SK-N-SH (cell line): Measurements from ENCODE around the gene CNTLN.

Experiments
- CHD2 ChIP-seq: fragments of 150-350 bp; IDR thresholded peaks from 2 replicates; pipeline ENCODE4 v1.6.1; 2018; ENCODE audit warnings: low read length; ENCODE audit not compliant: partially characterized antibody
- CTCF ChIP-seq: fragments of 200-600 bp; sonication (generic); IDR thresholded peaks from 2 replicates; pipeline ENCODE4 v1.6.1; 2017; ENCODE audit warnings: antibody characterized with exemption, mild to moderate bottlenecking, moderate library complexity
- GABPA ChIP-seq: IDR thresholded peaks from 2 replicates; pipeline ENCODE4 v1.4.0; 2012; ENCODE audit warnings: low read depth, mild to moderate bottlenecking
- SMC3 ChIP-seq: IDR thresholded peaks from 2 replicates; pipeline ENCODE4 v1.6.1; 2012; ENCODE audit warnings: low read depth, low read length, improper control_type of control experiment
- TAF1 ChIP-seq: IDR thresholded peaks from 2 replicates; pipeline ENCODE4 v1.6.1; 2012; ENCODE audit warnings: low read depth, mild to moderate bottlenecking, low read length, moderate library complexity, borderline replicate concordance
- TEAD4 ChIP-seq: IDR thresholded peaks from 2 replicates; pipeline ENCODE4 v1.4.0; 2012; ENCODE audit warnings: mild to moderate bottlenecking, borderline replicate concordance; ENCODE audit not compliant: insufficient read depth

GRCh38 chr9:17551023-17551422, 416.2 kb downstream of the CNTLN start:
- TF ChIP-seq TAF1 (no peak), CTCF (no peak), TEAD4 (no peak), CHD2 (no peak), GABPA (no peak), SMC3 (no peak)
